Measurements from ENCODE around the gene REM2. TPM values are rescaled to one million over a fixed set of nuclear protein-coding genes. Genes with fewer than 3 reads are reported as not detected.

REM2 gene
- total RNA-seq, 1 experiment from 2014 or later, result 0.18 TPM

DNA sequence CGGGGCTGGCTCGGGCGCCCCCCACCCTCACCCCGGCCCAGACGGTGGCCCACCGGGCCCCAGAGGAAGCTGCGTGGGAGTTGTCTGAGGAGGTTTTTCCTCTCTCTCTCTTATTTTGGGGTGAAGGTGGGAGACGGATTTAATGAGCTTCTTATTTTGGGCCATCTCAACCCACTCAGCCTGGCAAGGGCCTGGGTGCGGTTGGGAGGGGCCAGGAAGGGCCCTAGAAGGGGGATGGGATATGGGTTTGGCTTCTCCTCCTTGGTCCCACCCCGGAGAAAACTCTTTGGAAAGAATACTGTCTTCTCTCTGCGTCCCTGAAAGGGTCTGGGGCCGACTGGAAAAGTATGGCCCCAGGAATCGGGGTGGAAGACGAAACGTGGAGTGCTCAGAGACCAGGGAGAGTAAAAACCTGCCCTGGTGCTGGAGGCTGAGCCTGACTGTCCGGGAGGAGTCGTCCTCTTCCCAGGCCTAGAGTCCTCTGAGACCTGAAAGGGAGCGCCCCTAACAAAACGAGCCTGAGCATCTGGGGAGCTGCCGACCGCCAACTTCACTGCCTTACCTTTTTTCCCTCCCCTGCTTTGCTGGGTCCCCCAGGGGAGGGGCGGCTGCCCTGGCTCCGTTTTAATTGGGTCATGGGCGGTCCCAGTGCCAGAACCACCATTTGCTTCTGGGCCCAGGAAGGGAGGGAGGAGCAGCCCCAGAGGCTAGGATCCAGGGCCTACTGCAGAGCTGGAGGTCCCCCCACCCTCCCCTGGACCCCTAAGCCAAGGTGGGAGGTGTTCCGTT is 45.1 kb upstream of the REM2 start:
- Histone ChIP-seq H3K9me3 (ENCODE audit: control insufficient read depth, insufficient read depth, low read depth, low read length) (no peaks in the 10 kb centered on the region), H3K27me3 (ENCODE audit: control insufficient read depth, insufficient read depth, low read length) (no peaks in the 10 kb centered on the region), H3K4me3 (ENCODE audit: low read depth in 2 of 2, low read length in 2 of 2) (peak overlapping the region; percentile 62 to 76), H3K27ac (ENCODE audit: low read length) (peak overlapping the region; percentile 68), H3K4me1 (ENCODE audit: control insufficient read depth, insufficient read depth, low read length) (no peaks in the 10 kb centered on the region; the same call in none of the 2 replicates), H3K36me3 (ENCODE audit: control insufficient read depth, insufficient read depth, low read length) (peaks cover 2% of the 10 kb centered on the region; the same call in 1 of the 2 replicates)
- BruUV-seq (replicated peaks), result no TSS peak
- DNase-seq (ENCODE audit: low read depth, low spot score) (no peak), ATAC-seq (peak; percentile 40; the same call in 1 of the 2 replicates)
- in situ Hi-C loops (cut with HindIII; ENCODE audit: low pct_unique_long_range_greater_than_20kb, low sequenced_read_pairs), result no loop called here
- TF ChIP-seq, protein P1, sequence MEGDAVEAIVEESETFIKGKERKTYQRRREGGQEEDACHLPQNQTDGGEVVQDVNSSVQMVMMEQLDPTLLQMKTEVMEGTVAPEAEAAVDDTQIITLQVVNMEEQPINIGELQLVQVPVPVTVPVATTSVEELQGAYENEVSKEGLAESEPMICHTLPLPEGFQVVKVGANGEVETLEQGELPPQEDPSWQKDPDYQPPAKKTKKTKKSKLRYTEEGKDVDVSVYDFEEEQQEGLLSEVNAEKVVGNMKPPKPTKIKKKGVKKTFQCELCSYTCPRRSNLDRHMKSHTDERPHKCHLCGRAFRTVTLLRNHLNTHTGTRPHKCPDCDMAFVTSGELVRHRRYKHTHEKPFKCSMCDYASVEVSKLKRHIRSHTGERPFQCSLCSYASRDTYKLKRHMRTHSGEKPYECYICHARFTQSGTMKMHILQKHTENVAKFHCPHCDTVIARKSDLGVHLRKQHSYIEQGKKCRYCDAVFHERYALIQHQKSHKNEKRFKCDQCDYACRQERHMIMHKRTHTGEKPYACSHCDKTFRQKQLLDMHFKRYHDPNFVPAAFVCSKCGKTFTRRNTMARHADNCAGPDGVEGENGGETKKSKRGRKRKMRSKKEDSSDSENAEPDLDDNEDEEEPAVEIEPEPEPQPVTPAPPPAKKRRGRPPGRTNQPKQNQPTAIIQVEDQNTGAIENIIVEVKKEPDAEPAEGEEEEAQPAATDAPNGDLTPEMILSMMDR (IDR thresholded peaks at IDR 0.05), result no peak
- TF ChIP-seq TCF7L2 (IDR thresholded peaks at IDR 0.05; ENCODE audit: low read depth, low read length) (no peak), SIN3A (IDR thresholded peaks at IDR 0.05; ENCODE audit: borderline replicate concordance, insufficient read depth, low read depth, low read length) (no peak), POLR2AphosphoS5 (IDR thresholded peaks at IDR 0.05; ENCODE audit: low read depth, low read length) (no peak)
- TF ChIP-seq, protein P2, sequence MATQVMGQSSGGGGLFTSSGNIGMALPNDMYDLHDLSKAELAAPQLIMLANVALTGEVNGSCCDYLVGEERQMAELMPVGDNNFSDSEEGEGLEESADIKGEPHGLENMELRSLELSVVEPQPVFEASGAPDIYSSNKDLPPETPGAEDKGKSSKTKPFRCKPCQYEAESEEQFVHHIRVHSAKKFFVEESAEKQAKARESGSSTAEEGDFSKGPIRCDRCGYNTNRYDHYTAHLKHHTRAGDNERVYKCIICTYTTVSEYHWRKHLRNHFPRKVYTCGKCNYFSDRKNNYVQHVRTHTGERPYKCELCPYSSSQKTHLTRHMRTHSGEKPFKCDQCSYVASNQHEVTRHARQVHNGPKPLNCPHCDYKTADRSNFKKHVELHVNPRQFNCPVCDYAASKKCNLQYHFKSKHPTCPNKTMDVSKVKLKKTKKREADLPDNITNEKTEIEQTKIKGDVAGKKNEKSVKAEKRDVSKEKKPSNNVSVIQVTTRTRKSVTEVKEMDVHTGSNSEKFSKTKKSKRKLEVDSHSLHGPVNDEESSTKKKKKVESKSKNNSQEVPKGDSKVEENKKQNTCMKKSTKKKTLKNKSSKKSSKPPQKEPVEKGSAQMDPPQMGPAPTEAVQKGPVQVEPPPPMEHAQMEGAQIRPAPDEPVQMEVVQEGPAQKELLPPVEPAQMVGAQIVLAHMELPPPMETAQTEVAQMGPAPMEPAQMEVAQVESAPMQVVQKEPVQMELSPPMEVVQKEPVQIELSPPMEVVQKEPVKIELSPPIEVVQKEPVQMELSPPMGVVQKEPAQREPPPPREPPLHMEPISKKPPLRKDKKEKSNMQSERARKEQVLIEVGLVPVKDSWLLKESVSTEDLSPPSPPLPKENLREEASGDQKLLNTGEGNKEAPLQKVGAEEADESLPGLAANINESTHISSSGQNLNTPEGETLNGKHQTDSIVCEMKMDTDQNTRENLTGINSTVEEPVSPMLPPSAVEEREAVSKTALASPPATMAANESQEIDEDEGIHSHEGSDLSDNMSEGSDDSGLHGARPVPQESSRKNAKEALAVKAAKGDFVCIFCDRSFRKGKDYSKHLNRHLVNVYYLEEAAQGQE (IDR thresholded peaks at IDR 0.05; ENCODE audit: insufficient read depth in 1 of 2, low read depth in 2 of 2, low read length in 1 of 2), result no peak
- ChIA-PET POLR2A (interaction anchor here (0.6 to 1.4 kb wide), 3 partner anchors 14 to 468 kb away, joined by 3 to 6 read pairs (median 3); no protein-coding TSS in a partner anchor), CTCF (interaction anchor here (0.6 to 1.0 kb wide), 3 partner anchors 14 to 18 kb away, joined by 3 to 9 read pairs (median 3); no protein-coding TSS in a partner anchor)
- intact Hi-C loops (cut with micrococcal nuclease; ENCODE audit: unreplicated experiment), result no loop called here

DNA sequence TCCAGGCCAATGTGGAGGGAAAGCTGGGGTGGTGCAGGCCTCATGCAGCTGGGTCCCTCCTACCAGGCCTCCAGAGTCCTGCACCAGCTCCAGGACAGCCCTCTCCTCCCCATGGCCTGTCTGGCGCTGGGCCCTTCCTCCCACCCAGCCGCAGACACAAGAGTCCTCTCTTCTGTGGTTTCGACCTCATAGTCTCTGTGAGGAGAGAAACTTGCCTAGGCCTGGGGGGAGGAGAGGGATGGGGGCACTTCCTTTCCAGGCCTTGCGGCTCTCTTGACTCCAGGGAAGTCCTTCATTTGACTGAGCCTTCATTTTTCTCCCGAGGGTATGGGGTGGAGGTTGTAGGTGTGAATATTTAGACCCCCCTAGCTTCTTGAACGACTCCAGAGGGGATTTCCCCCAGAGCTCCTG is 44.4 kb upstream of the REM2 start:
- in situ Hi-C loops (cut with HindIII; ENCODE audit: low pct_unique_long_range_greater_than_20kb, low sequenced_read_pairs), result no loop called here
- Histone ChIP-seq H3K27ac (ENCODE audit: low read length) (no peak overlapping the region; the same call in 1 of the 2 replicates), H3K4me3 (ENCODE audit: low read depth in 2 of 2, low read length in 2 of 2) (peak overlapping the region in 1 of 2 experiments; percentile 62; a peak in 2 of 4 replicates), H3K36me3 (ENCODE audit: control insufficient read depth, insufficient read depth, low read length) (peaks cover 2% of the 10 kb centered on the region; the same call in 1 of the 2 replicates), H3K9me3 (ENCODE audit: control insufficient read depth, insufficient read depth, low read depth, low read length) (no peaks in the 10 kb centered on the region), H3K27me3 (ENCODE audit: control insufficient read depth, insufficient read depth, low read length) (no peaks in the 10 kb centered on the region), H3K4me1 (ENCODE audit: control insufficient read depth, insufficient read depth, low read length) (no peaks in the 10 kb centered on the region; the same call in none of the 2 replicates)
- ChIA-PET CTCF (interaction anchor here (1.0 kb wide), 1 partner anchor 14 kb away, joined by 3 read pairs; no protein-coding TSS in a partner anchor), POLR2A (interaction anchor here (0.7 kb wide), 1 partner anchor 250 kb away, joined by 3 read pairs; no protein-coding TSS in a partner anchor)
- no TSS peak for BruUV-seq (replicated peaks)
- DNase-seq (ENCODE audit: low read depth, low spot score) (no peak), ATAC-seq (no peak)
- TF ChIP-seq, protein P1 (IDR thresholded peaks at IDR 0.05), result no peak
- no peak for TF ChIP-seq SIN3A (IDR thresholded peaks at IDR 0.05; ENCODE audit: borderline replicate concordance, insufficient read depth, low read depth, low read length)
- TF ChIP-seq TCF7L2 (IDR thresholded peaks at IDR 0.05; ENCODE audit: low read depth, low read length), result no peak
- TF ChIP-seq, protein P2 (IDR thresholded peaks at IDR 0.05; ENCODE audit: insufficient read depth in 1 of 2, low read depth in 2 of 2, low read length in 1 of 2), result no peak
- TF ChIP-seq POLR2AphosphoS5 (IDR thresholded peaks at IDR 0.05; ENCODE audit: low read depth, low read length), result no peak
- intact Hi-C loops (cut with micrococcal nuclease; ENCODE audit: unreplicated experiment), result no loop called here
